Calu3 (cell line): ENCODE measurements around the gene JARID2. TPM values are rescaled to one million over a fixed set of nuclear protein-coding genes. Genes with fewer than 3 reads are reported as not detected.

ENCODE experiments used
- BruUV-seq: library from RNA; stranded (reverse); fragments of 400-500 nt; replicated peaks from 2 replicates; lab custom pipeline; 2021; lab: Mats Ljungman, UMichigan
- CTCF ChIA-PET: fragments of 300-600 bp; sonication (Branson Sonifier 250); formaldehyde crosslinking; loops from one replicate; lab custom pipeline; 2022; ENCODE audit warnings: antibody characterized with exemption; lab: Charles Lee
- DNase-seq: peaks from one replicate; pipeline ENCODE4 v3.0.0; 2022
- H3K27ac Mint-ChIP-seq: one replicate; pipeline ENCODE4 v1.8.0; 2022; ENCODE audit warnings: mixed read lengths; ENCODE audit not compliant: unreplicated experiment
- H3K27me3 Mint-ChIP-seq: one replicate; pipeline ENCODE4 v1.8.0; 2022; ENCODE audit warnings: mixed read lengths; ENCODE audit not compliant: unreplicated experiment
- H3K36me3 Mint-ChIP-seq: one replicate; pipeline ENCODE4 v1.8.0; 2022; ENCODE audit warnings: mild to moderate bottlenecking, moderate library complexity, mixed read lengths; ENCODE audit not compliant: insufficient read depth, unreplicated experiment
- H3K4me1 Mint-ChIP-seq: one replicate; pipeline ENCODE4 v1.8.0; 2022; ENCODE audit warnings: mild to moderate bottlenecking, low read depth, mixed read lengths; ENCODE audit not compliant: unreplicated experiment
- H3K4me3 Mint-ChIP-seq: one replicate; pipeline ENCODE4 v1.8.0; 2022; ENCODE audit warnings: mild to moderate bottlenecking, low read depth, moderate library complexity, mixed read lengths; ENCODE audit not compliant: unreplicated experiment
- H3K9me3 Mint-ChIP-seq: one replicate; pipeline ENCODE4 v1.8.0; 2022; ENCODE audit warnings: low read depth, mixed read lengths; ENCODE audit not compliant: unreplicated experiment
- CTCF ChIP-seq: fragments of 200-600 bp; IDR thresholded peaks from one replicate; pipeline ENCODE4 v1.8.0; 2022; ENCODE audit warnings: antibody characterized with exemption; ENCODE audit not compliant: unreplicated experiment
- intact Hi-C: fragments of 100-400 bp; cut with micrococcal nuclease; formaldehyde crosslinking; loops from one replicate; pipeline ENCODE4 v1.10.0; 2022; ENCODE audit not compliant: unreplicated experiment
- total RNA-seq: library from RNA; stranded (reverse); gene quantifications from 2 replicates; pipeline ENCODE4 v1.2.3, GENCODE V29; 2022

The JARID2 gene
- total RNA-seq, 1 experiment from 2014 or later = 9.4 TPM

GRCh38 chr6:15227827-15228318, 18.0 kb upstream of the JARID2 start:
- Mint-ChIP-seq H3K36me3 (no peaks in the 10 kb centered on the region), H3K9me3 (no peaks in the 10 kb centered on the region), H3K4me1 (no peaks in the 10 kb centered on the region), H3K4me3 (no peak overlapping the region), H3K27ac (no peak overlapping the region), H3K27me3 (no peaks in the 10 kb centered on the region)
- no peak for TF ChIP-seq CTCF
- CTCF ChIA-PET = no interaction called here
- no TSS peak for BruUV-seq
- DNase-seq = no peak
- intact Hi-C loops = no loop called here

DNA sequence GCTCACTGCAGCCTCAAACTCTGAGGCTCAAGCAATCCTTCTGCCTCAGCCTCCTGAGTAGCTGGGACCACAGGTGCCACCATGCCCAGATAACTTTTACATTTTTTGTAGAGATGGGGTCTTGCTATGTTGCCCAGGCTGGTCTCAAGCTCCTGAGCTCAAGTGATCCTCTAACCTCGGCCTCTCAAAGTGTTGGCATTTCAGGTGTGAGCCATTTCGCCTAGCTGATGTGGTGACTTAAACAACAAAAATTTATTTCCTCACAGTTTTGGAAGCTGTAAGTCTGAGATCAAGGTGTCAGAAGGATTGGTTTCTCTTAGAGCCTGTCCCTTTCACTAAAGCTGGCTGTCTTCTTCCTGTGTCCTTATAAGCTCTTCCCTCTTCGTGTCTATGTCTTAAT, 15.0 kb upstream of the JARID2 start:
- BruUV-seq = no TSS peak
- Mint-ChIP-seq H3K36me3 (no peaks in the 10 kb centered on the region), H3K9me3 (no peaks in the 10 kb centered on the region), H3K4me1 (no peaks in the 10 kb centered on the region), H3K27ac (no peak overlapping the region), H3K27me3 (no peaks in the 10 kb centered on the region), H3K4me3 (no peak overlapping the region)
- DNase-seq = no peak
- CTCF ChIA-PET = interaction anchor here (0.7 kb wide), 1 partner anchor 448 kb away, joined by 3 read pairs; no protein-coding TSS in a partner anchor
- TF ChIP-seq CTCF = no peak
- intact Hi-C loops = no loop called here

DNA sequence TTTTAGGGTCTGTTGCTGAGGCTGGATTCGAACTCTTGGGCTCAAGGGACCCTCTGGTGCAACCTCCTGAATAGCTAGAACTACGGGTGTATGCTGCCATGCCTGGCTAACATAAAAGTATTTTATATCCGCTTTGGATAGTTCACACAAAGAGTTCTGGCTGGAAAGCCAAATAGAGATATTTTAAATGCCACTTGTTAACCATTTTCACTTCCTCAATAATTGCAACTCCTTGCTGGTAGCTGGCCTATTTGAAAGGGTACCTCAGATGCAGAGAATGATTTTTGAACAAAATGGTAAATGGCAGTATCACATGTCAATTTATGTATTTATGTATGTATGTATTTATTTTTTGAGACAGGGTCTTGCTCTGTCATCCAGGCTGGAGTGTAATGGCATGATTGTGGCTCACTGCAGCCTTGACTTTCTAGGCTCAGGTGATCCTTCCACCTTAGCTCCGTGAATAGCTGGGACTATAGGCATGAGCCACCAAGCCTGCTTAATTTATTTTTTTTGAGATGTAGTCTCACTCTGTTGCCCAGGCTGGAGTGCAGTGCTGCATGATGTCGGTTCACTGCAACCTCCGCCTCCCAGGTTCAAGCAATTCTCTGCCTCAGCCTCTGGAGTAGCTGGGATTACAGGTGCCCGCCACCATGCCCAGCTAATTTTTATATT, 12.9 kb upstream of the JARID2 start:
- no peak for DNase-seq
- H3K4me3 Mint-ChIP-seq = no peak overlapping the region
- CTCF ChIA-PET = interaction anchor here (0.5 to 1.0 kb wide), 2 partner anchors 48 to 507 kb away, joined by 3 to 5 read pairs; no protein-coding TSS in a partner anchor
- no peaks in the 10 kb centered on the region for H3K4me1 Mint-ChIP-seq
- H3K9me3 Mint-ChIP-seq = no peaks in the 10 kb centered on the region
- no TSS peak for BruUV-seq
- no peak overlapping the region for H3K27ac Mint-ChIP-seq
- H3K36me3 Mint-ChIP-seq = no peaks in the 10 kb centered on the region
- intact Hi-C loops = no loop called here
- no peaks in the 10 kb centered on the region for H3K27me3 Mint-ChIP-seq
- TF ChIP-seq CTCF = no peak

DNA sequence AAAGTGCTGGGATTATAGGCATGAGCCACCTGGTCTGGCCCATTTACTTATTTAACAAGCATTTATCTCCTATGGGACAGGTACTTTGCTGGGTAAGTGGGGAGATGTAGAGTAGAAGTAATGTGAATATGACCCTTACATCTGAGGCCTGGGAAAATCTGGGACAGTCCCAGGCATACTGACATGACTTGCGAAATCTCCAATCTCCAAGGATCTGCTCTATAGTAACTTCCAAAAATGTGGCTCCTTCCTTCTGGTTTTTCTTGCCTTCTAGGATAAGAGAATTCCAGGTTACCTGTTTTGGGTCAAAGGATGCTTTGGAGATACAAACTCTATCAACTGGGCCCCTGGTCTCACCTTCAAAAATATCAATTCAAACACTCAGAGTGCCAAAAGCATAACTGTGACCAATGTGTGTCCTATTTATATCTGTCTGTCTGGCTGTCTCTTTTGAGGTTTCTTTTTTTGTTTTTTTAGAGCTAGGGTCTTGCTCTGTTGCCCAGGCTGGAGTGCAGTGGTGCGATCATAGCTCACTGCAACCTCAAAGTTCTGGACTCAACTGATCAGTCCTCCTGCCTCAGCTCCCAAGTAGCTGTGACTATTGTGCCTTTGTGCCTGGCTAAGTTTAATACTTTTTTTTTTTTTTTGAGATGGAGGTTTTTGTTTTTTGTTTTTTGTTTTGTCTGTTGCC, 11.7 kb upstream of the JARID2 start:
- TF ChIP-seq CTCF = no peak

More for the DNA sequence above, 11.7 kb upstream of the JARID2 start:
- CTCF ChIA-PET = interaction anchor here (0.9 to 1.1 kb wide), 2 partner anchors 14 to 326 kb away, joined by 3 read pairs; no protein-coding TSS in a partner anchor
- Mint-ChIP-seq H3K4me1 (no peaks in the 10 kb centered on the region), H3K4me3 (no peak overlapping the region), H3K9me3 (no peaks in the 10 kb centered on the region), H3K36me3 (no peaks in the 10 kb centered on the region), H3K27me3 (no peaks in the 10 kb centered on the region), H3K27ac (no peak overlapping the region)
- intact Hi-C loops = no loop called here
- no TSS peak for BruUV-seq
- no peak for DNase-seq
